Liver (tissue), 9 donors: ENCODE measurements around the gene TJP3. TPM values are rescaled to one million over a fixed set of nuclear protein-coding genes. Genes with fewer than 3 reads are reported as not detected.
"Not testable (repeated sequence)": the region's sequence is repeated elsewhere in the genome, so short reads cannot be mapped to it uniquely, and the experiment has no call there.

Experiments used
- DNase-seq: peaks from one replicate; pipeline ENCODE4 v3.0.0-alpha.2; 2017; ENCODE audit warnings: low spot score
- H3K27ac ChIP-seq, 2 donors: one replicate each; pipeline ENCODE4 v1.7.0; 2013; ENCODE audit warnings: inconsistent platforms in 2 of 2, low read length in 2 of 2, control low read depth in 1 of 2, low read depth in 1 of 2, mild to moderate bottlenecking in 1 of 2
- H3K27me3 ChIP-seq, 4 donors: one replicate each; pipeline versions ENCODE4 v1.6.1 to v1.7.0; 2013; ENCODE audit warnings: low read length in 3 of 4, inconsistent platforms in 1 of 4, mild to moderate bottlenecking in 1 of 4, moderate library complexity in 1 of 4; ENCODE audit not compliant: control insufficient read depth in 4 of 4, insufficient read depth in 4 of 4
- H3K36me3 ChIP-seq, 4 donors: one replicate each; pipeline versions ENCODE4 v1.6.1 to v1.7.0; 2013; ENCODE audit warnings: low read length in 3 of 4, mild to moderate bottlenecking in 3 of 4, low read depth in 1 of 4, moderate library complexity in 1 of 4; ENCODE audit not compliant: control insufficient read depth in 4 of 4, insufficient read depth in 3 of 4
- H3K4me1 ChIP-seq, 4 donors: one replicate each; pipeline versions ENCODE4 v1.6.1 to v1.7.0; 2013; ENCODE audit warnings: low read length in 3 of 4, mild to moderate bottlenecking in 3 of 4, moderate library complexity in 1 of 4; ENCODE audit not compliant: control insufficient read depth in 4 of 4, insufficient read depth in 4 of 4
- H3K4me3 ChIP-seq, 3 donors: one replicate each; pipeline versions ENCODE4 v1.6.1 to v1.7.0; 2013; ENCODE audit warnings: low read length in 3 of 3, control low read depth in 1 of 3, low read depth in 1 of 3, mild to moderate bottlenecking in 1 of 3
- H3K9ac ChIP-seq, 2 donors: one replicate each; pipeline ENCODE4 v1.7.0; 2013; ENCODE audit warnings: low read length in 2 of 2, mild to moderate bottlenecking in 2 of 2, moderate library complexity in 2 of 2, control low read depth in 1 of 2, low read depth in 1 of 2
- H3K9me3 ChIP-seq, 4 donors: one replicate each; pipeline versions ENCODE4 v1.6.1 to v1.7.0; 2013; ENCODE audit warnings: low read length in 3 of 4; ENCODE audit not compliant: control insufficient read depth in 4 of 4
- CTCF ChIP-seq: fragments of 150-350 bp; IDR thresholded peaks from 2 replicates; pipeline ENCODE4 v1.5.1; 2017; ENCODE audit warnings: improper control_type of control experiment, low read depth, low read length; ENCODE audit not compliant: missing input control
- EGR1 ChIP-seq, 2 donors: IDR thresholded peaks; 2 replicates each; pipeline ENCODE4 v1.6.1; 2016 to 2018; ENCODE audit warnings: antibody characterized with exemption in 2 of 2, low read depth in 2 of 2
- FOXA2 ChIP-seq: IDR thresholded peaks from 2 replicates; pipeline ENCODE4 v1.6.1; 2016; ENCODE audit warnings: antibody characterized with exemption
- GABPA ChIP-seq, 2 donors: IDR thresholded peaks in 1 of 2; conservative IDR thresholded peaks in 1 of 2; 2 replicates each; pipeline ENCODE4 v1.6.1; 2016; ENCODE audit warnings: antibody characterized with exemption in 2 of 2, mild to moderate bottlenecking in 1 of 2, moderate library complexity in 1 of 2
- HNF4A ChIP-seq, 2 donors: conservative IDR thresholded peaks; 2 replicates each; pipeline ENCODE4 v1.6.1; 2016; ENCODE audit warnings: antibody characterized with exemption in 2 of 2, mild to moderate bottlenecking in 2 of 2
- HNF4G ChIP-seq: IDR thresholded peaks from 2 replicates; pipeline ENCODE4 v1.6.1; 2016; ENCODE audit warnings: antibody characterized with exemption
- NR2F2 ChIP-seq: IDR thresholded peaks from 2 replicates; pipeline ENCODE4 v1.6.1; 2016; ENCODE audit warnings: antibody characterized with exemption
- RAD21 ChIP-seq, 2 donors: IDR thresholded peaks; 2 replicates each; pipeline ENCODE4 v1.6.1; 2016; ENCODE audit warnings: antibody characterized with exemption in 2 of 2, mild to moderate bottlenecking in 2 of 2
- RXRA ChIP-seq, 2 donors: IDR thresholded peaks; 2 replicates each; pipeline ENCODE4 v1.6.1; 2017 to 2018; ENCODE audit warnings: antibody characterized with exemption in 2 of 2, mild to moderate bottlenecking in 1 of 2
- SP1 ChIP-seq: IDR thresholded peaks from 2 replicates; pipeline ENCODE4 v1.6.1; 2018; ENCODE audit warnings: antibody characterized with exemption, mild to moderate bottlenecking
- WGBS: extraction: QIAGEN DNeasy Blood & Tissue Kit; methylation state at CpG from one replicate; pipeline ENCODE4 v1.1.7; 2013; 5-methylcytosine and 5-hydroxymethylcytosine counted together
- polyA plus RNA-seq, 2 donors: library from polyadenylated mRNA; stranded (reverse) in 1 of 2; unstranded in 1 of 2; fragments of 200-250 nt in 1 of 2; fragments of >200 nt in 1 of 2; fragmentation: Nextera tagmentation in 1 of 2; extraction: Ambion mirVana in 1 of 2; gene quantifications; one replicate each; pipeline versions ENCODE4 v1.2.1 to v1.2.3, GENCODE V29; 2013 to 2015
- total RNA-seq, 2 donors: library from RNA; depleted of rRNA; stranded (reverse); fragments of >200 nt; gene quantifications; one replicate each; pipeline ENCODE4 v1.2.3, GENCODE V29; 2014
- TF ChIP-seq, protein P1 (sequence below): IDR thresholded peaks from 2 replicates; pipeline ENCODE4 v1.6.1; 2016; ENCODE audit warnings: antibody characterized with exemption
- TF ChIP-seq, protein P2 (sequence below): IDR thresholded peaks from 2 replicates; pipeline ENCODE4 v1.6.1; 2016; ENCODE audit warnings: antibody characterized with exemption
- donor health status: healthy.
- donor health status: healthy.
- donor health status: healthy.
- donor health status: healthy.
- donor health status: healthy.

The TJP3 gene
- total and polyA plus RNA-seq, 4 donors: 6.0 to 9.8 (median 6.7) TPM

- 88% methylated on average over 19 of the region's 19 CpGs for WGBS
- TF ChIP-seq SP1: no peak
- TF ChIP-seq GABPA (IDR thresholded peaks at IDR 0.05 in 1 of 2, conservative IDR thresholded peaks at IDR 0.05 in 1 of 2): no peak
- TF ChIP-seq RXRA (IDR thresholded peaks at IDR 0.05): no peak
- TF ChIP-seq FOXA2: no peak
- Histone ChIP-seq H3K27me3 (no peaks in the 10 kb centered on the region), H3K9me3 (no peaks in the 10 kb centered on the region), H3K4me3 (no peak overlapping the region), H3K36me3 (peaks cover 0 to 15% (median 3%) of the 10 kb centered on the region in 4 donors), H3K4me1 (peaks cover 0 to 9% (median 2%) of the 10 kb centered on the region in 4 donors), H3K27ac (no peak overlapping the region), H3K9ac (no peak overlapping the region)
- DNase-seq: no peak
These were observed 43.1 kb upstream of the TJP3 start for GRCh38 chr19:3664879-3665642.

DNA sequence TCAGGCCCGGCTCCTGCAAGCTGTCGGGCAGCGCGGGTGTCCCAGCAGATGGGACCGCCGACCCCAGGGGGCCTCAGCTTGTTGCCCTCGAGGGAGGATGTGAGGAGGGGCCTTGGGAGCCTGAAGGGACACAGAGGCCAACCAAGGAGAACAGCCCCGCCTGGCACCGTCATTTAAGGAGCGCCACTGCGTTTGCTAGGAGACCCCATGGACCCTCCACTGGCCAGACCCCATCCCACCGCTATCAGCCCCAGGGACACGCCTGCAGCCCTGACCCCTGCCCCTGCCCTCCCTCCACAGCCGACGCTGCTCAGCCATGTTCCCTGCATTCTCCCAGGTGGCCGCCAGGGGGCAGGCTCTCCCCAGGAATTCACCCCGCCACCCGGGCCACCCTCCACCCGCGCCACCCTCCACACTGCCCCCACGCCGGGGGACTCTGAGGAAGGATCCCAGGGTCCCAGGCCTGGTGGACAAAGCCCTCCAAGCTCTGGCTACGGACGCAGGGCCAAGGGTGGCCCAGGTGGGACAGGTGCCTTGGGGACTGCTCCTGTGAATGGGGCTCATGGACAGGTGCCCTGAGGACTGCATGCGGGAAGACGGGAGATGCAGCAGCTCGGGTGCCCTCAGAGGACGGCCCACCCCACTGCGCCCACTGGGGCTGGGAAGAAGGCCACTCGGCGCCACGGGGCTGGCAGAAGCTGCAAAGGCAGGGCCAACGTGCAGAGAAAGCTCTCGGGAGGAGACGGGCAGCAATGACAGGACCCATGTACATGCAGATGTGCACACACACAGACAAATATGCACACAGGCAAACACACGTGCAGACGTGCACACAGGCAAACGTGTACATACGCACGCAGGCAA is 42.3 kb upstream of the TJP3 start:
- H3K9ac ChIP-seq: no peak overlapping the region
- 35% methylated on average over 40 of the region's 40 CpGs for WGBS
- peaks cover 0 to 14% (median 3%) of the 10 kb centered on the region in 4 donors for H3K36me3 ChIP-seq
- TF ChIP-seq EGR1 (IDR thresholded peaks at IDR 0.05; ENCODE audit: low read depth in 2 of 2) (no peak), CTCF (peak; percentile 84), RAD21 (IDR thresholded peaks at IDR 0.05) (peak; percentile 87 to 93), HNF4A (conservative IDR thresholded peaks at IDR 0.05) (no peak)
- H3K27me3 ChIP-seq: no peaks in the 10 kb centered on the region
- DNase-seq: peak; percentile 86
- no peaks in the 10 kb centered on the region for H3K9me3 ChIP-seq
- no peak overlapping the region for H3K27ac ChIP-seq
- peaks cover 0 to 6% (median 2%) of the 10 kb centered on the region in 4 donors for H3K4me1 ChIP-seq
- no peak overlapping the region for H3K4me3 ChIP-seq

GRCh38 chr19:3666545-3666856 is 41.7 kb upstream of the TJP3 start:
- WGBS: 94% methylated on average over 14 of the region's 14 CpGs
- DNase-seq, H3K4me3 ChIP-seq, H3K9me3 ChIP-seq, H3K27ac ChIP-seq, H3K4me1 ChIP-seq, H3K27me3 ChIP-seq, H3K9ac ChIP-seq: not testable (repeated sequence)
- peaks cover 0 to 11% (median 3%) of the 10 kb centered on the region in 4 donors for H3K36me3 ChIP-seq

DNA sequence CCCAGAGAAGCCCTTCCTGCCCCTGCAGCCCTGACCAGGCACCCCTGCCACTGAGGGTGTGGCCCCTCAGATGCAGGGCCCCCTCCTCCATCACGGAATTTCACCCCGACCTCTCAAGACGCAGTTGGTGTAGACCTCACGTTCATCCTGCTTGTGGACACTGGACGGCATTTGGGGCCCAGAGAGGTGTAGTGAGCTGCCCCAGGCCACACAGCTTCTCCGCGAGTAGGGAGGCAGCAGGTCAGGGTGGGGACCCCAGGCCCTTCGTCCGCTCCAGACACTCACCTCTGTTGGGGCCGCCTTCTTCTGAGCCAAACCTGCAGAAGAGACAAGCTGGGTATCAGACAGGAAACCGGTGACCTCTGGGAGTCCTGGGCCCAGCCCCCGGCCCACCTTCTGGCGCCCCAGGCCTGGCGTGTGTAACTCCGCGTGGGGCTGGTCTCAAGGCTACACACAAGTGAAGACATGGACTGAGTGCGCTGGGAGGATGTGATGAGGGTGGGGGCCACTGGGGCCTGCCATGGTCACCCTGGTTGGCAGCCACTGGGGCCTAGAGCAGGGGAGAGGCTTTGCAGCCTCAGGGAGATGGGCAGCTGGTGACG is 41.0 kb upstream of the TJP3 start:
- no peak for DNase-seq
- WGBS: 92% methylated on average over 18 of the region's 18 CpGs
- no peaks in the 10 kb centered on the region for H3K27me3 ChIP-seq
- TF ChIP-seq, protein P1, sequence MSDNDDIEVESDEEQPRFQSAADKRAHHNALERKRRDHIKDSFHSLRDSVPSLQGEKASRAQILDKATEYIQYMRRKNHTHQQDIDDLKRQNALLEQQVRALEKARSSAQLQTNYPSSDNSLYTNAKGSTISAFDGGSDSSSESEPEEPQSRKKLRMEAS: no peak
- no peak for TF ChIP-seq NR2F2
- TF ChIP-seq, protein P2, sequence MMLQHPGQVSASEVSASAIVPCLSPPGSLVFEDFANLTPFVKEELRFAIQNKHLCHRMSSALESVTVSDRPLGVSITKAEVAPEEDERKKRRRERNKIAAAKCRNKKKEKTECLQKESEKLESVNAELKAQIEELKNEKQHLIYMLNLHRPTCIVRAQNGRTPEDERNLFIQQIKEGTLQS: no peak
- no peak for TF ChIP-seq HNF4G
- TF ChIP-seq EGR1 (IDR thresholded peaks at IDR 0.05; ENCODE audit: low read depth in 2 of 2): no peak
- TF ChIP-seq SP1: no peak
- peaks cover 0 to 6% (median 2%) of the 10 kb centered on the region in 4 donors for H3K4me1 ChIP-seq
- no peaks in the 10 kb centered on the region for H3K9me3 ChIP-seq
- no peak overlapping the region for H3K27ac ChIP-seq
- H3K4me3 ChIP-seq: no peak overlapping the region
- no peak overlapping the region for H3K9ac ChIP-seq
- peaks cover 0 to 8% (median 3%) of the 10 kb centered on the region in 4 donors for H3K36me3 ChIP-seq
